Measurements from ENCODE around the gene BIN1. TPM values are rescaled to one million over a fixed set of nuclear protein-coding genes. Genes with fewer than 3 reads are reported as not detected.

BIN1 gene
- total RNA-seq, 2 donors from 2014 or later, result 84.0 to 110 TPM

GRCh38 chr2:127022817-127023216, 84.1 kb downstream of the BIN1 start:
- no peak for ATAC-seq (replicated peaks)
- H3K9me3 Mint-ChIP-seq, result peaks cover 3% of the 10 kb centered on the region
- H3K4me1 Mint-ChIP-seq, result peaks cover 7% of the 10 kb centered on the region

GRCh38 chr2:127020536-127020935, 86.4 kb downstream of the BIN1 start:
- Mint-ChIP-seq H3K27me3 (no peaks in the 10 kb centered on the region), H3K36me3 (ENCODE audit: low read depth) (no peaks in the 10 kb centered on the region), H3K9me3 (peaks cover 3% of the 10 kb centered on the region), H3K27ac (no peak overlapping the region), H3K4me1 (peaks cover under 1% of the 10 kb centered on the region), H3K4me3 (no peak overlapping the region)
- ATAC-seq (replicated peaks), result no peak

More at GRCh38 chr2:127022817-127023216, 84.1 kb downstream of the BIN1 start:
- Mint-ChIP-seq H3K36me3 (ENCODE audit: low read depth) (no peaks in the 10 kb centered on the region), H3K27ac (no peak overlapping the region), H3K27me3 (no peaks in the 10 kb centered on the region), H3K4me3 (no peak overlapping the region)

GRCh38 chr2:127017548-127017947, 89.4 kb downstream of the BIN1 start:
- Mint-ChIP-seq H3K27ac (no peak overlapping the region), H3K36me3 (ENCODE audit: low read depth) (no peaks in the 10 kb centered on the region), H3K27me3 (peaks cover 16% of the 10 kb centered on the region), H3K4me1 (no peaks in the 10 kb centered on the region), H3K4me3 (no peak overlapping the region), H3K9me3 (no peaks in the 10 kb centered on the region)
- ATAC-seq (replicated peaks), result no peak

GRCh38 chr2:127016329-127016728, 90.6 kb downstream of the BIN1 start:
- Mint-ChIP-seq H3K36me3 (ENCODE audit: low read depth) (no peaks in the 10 kb centered on the region), H3K4me3 (no peak overlapping the region), H3K9me3 (no peaks in the 10 kb centered on the region), H3K27ac (no peak overlapping the region), H3K27me3 (peaks cover 24% of the 10 kb centered on the region), H3K4me1 (no peaks in the 10 kb centered on the region)
- ATAC-seq (replicated peaks), result no peak

- Mint-ChIP-seq H3K27ac (no peak overlapping the region), H3K27me3 (peaks cover 29% of the 10 kb centered on the region), H3K4me3 (no peak overlapping the region), H3K4me1 (no peaks in the 10 kb centered on the region), H3K36me3 (ENCODE audit: low read depth) (no peaks in the 10 kb centered on the region), H3K9me3 (no peaks in the 10 kb centered on the region)
- ATAC-seq (replicated peaks), result no peak
Observed at GRCh38 chr2:127015106-127015910, 91.6 kb downstream of the BIN1 start.

- no peaks in the 10 kb centered on the region for H3K36me3 Mint-ChIP-seq (ENCODE audit: low read depth)
- H3K4me3 Mint-ChIP-seq, result no peak overlapping the region
- H3K4me1 Mint-ChIP-seq, result no peaks in the 10 kb centered on the region
- peaks cover 35% of the 10 kb centered on the region for H3K27me3 Mint-ChIP-seq
- ATAC-seq (replicated peaks), result peak; percentile 53
- H3K27ac Mint-ChIP-seq, result no peak overlapping the region
- H3K9me3 Mint-ChIP-seq, result no peaks in the 10 kb centered on the region
Observed at GRCh38 chr2:127014630-127015029, 92.3 kb downstream of the BIN1 start.

GRCh38 chr2:127014224-127014623, 92.7 kb downstream of the BIN1 start:
- no peaks in the 10 kb centered on the region for H3K4me1 Mint-ChIP-seq

GRCh38 chr2:127012868-127013267, 94.1 kb downstream of the BIN1 start:
- Mint-ChIP-seq H3K27me3 (peaks cover 44% of the 10 kb centered on the region), H3K4me3 (no peak overlapping the region), H3K27ac (no peak overlapping the region), H3K36me3 (ENCODE audit: low read depth) (no peaks in the 10 kb centered on the region), H3K9me3 (no peaks in the 10 kb centered on the region), H3K4me1 (no peaks in the 10 kb centered on the region)
- ATAC-seq (replicated peaks), result no peak

More at GRCh38 chr2:127014224-127014623, 92.7 kb downstream of the BIN1 start:
- H3K4me3 Mint-ChIP-seq, result no peak overlapping the region
- no peaks in the 10 kb centered on the region for H3K36me3 Mint-ChIP-seq (ENCODE audit: low read depth)
- H3K27me3 Mint-ChIP-seq, result peaks cover 35% of the 10 kb centered on the region
- ATAC-seq (replicated peaks), result no peak
- H3K9me3 Mint-ChIP-seq, result no peaks in the 10 kb centered on the region
- no peak overlapping the region for H3K27ac Mint-ChIP-seq

GRCh38 chr2:127012215-127012614, 94.7 kb downstream of the BIN1 start:
- H3K4me3 Mint-ChIP-seq, result no peak overlapping the region
- no peaks in the 10 kb centered on the region for H3K4me1 Mint-ChIP-seq
- no peaks in the 10 kb centered on the region for H3K9me3 Mint-ChIP-seq
- H3K27ac Mint-ChIP-seq, result no peak overlapping the region
- no peak for ATAC-seq (replicated peaks)
- peaks cover 44% of the 10 kb centered on the region for H3K27me3 Mint-ChIP-seq
- H3K36me3 Mint-ChIP-seq (ENCODE audit: low read depth), result no peaks in the 10 kb centered on the region

GRCh38 chr2:127011796-127012195, 95.2 kb downstream of the BIN1 start:
- H3K9me3 Mint-ChIP-seq, result no peaks in the 10 kb centered on the region
- no peak overlapping the region for H3K27ac Mint-ChIP-seq
- H3K36me3 Mint-ChIP-seq (ENCODE audit: low read depth), result no peaks in the 10 kb centered on the region
- H3K4me1 Mint-ChIP-seq, result no peaks in the 10 kb centered on the region
- H3K27me3 Mint-ChIP-seq, result peaks cover 44% of the 10 kb centered on the region
- no peak for ATAC-seq (replicated peaks)
- H3K4me3 Mint-ChIP-seq, result no peak overlapping the region

- no peak overlapping the region for H3K27ac Mint-ChIP-seq
- no peaks in the 10 kb centered on the region for H3K4me1 Mint-ChIP-seq
- H3K36me3 Mint-ChIP-seq (ENCODE audit: low read depth), result no peaks in the 10 kb centered on the region
- peaks cover 44% of the 10 kb centered on the region for H3K27me3 Mint-ChIP-seq
- H3K9me3 Mint-ChIP-seq, result no peaks in the 10 kb centered on the region
- ATAC-seq (replicated peaks), result no peak
- H3K4me3 Mint-ChIP-seq, result no peak overlapping the region
Observed at GRCh38 chr2:127011231-127011661, 95.7 kb downstream of the BIN1 start.

- H3K27me3 Mint-ChIP-seq, result peaks cover 34% of the 10 kb centered on the region
- no peak for ATAC-seq (replicated peaks)
Observed at GRCh38 chr2:127008265-127009015, 98.5 kb downstream of the BIN1 start.

GRCh38 chr2:127007652-127008051, 99.3 kb downstream of the BIN1 start:
- no peak overlapping the region for H3K27ac Mint-ChIP-seq
- H3K9me3 Mint-ChIP-seq, result no peaks in the 10 kb centered on the region
- H3K4me1 Mint-ChIP-seq, result no peaks in the 10 kb centered on the region
- H3K36me3 Mint-ChIP-seq (ENCODE audit: low read depth), result no peaks in the 10 kb centered on the region
- ATAC-seq (replicated peaks), result no peak
- peaks cover 28% of the 10 kb centered on the region for H3K27me3 Mint-ChIP-seq
- no peak overlapping the region for H3K4me3 Mint-ChIP-seq

More at GRCh38 chr2:127008265-127009015, 98.5 kb downstream of the BIN1 start:
- Mint-ChIP-seq H3K4me1 (no peaks in the 10 kb centered on the region), H3K27ac (no peak overlapping the region), H3K36me3 (ENCODE audit: low read depth) (no peaks in the 10 kb centered on the region), H3K4me3 (no peak overlapping the region), H3K9me3 (no peaks in the 10 kb centered on the region)

- Mint-ChIP-seq H3K4me1 (no peaks in the 10 kb centered on the region), H3K27ac (no peak overlapping the region), H3K36me3 (ENCODE audit: low read depth) (no peaks in the 10 kb centered on the region), H3K4me3 (no peak overlapping the region), H3K27me3 (peaks cover 25% of the 10 kb centered on the region), H3K9me3 (no peaks in the 10 kb centered on the region)
- no peak for ATAC-seq (replicated peaks)
Observed at GRCh38 chr2:127006962-127007361, 100.0 kb downstream of the BIN1 start.
